Fibroblast of lung (primary cell): Measurements from ENCODE around the gene MTNR1A. TPM values are rescaled to one million over a fixed set of nuclear protein-coding genes. Genes with fewer than 3 reads are reported as not detected.

Experiments used
- DNase-seq, 2 donors: peaks; one replicate each; pipeline versions ENCODE4 v3.0.0 to v3.0.0-alpha.2; 2010; ENCODE audit warnings: low read depth in 2 of 2
- H2AFZ ChIP-seq: 2 replicates; pipeline ENCODE4 v1.5.1; 2012; ENCODE audit warnings: low read length, control low read depth, inconsistent platforms
- H3K27ac ChIP-seq: 2 replicates; pipeline ENCODE4 v1.5.1; 2011; ENCODE audit warnings: low read length, control low read depth; ENCODE audit not compliant: insufficient read depth
- H3K27me3 ChIP-seq: 2 replicates; pipeline ENCODE4 v1.5.1; 2011; ENCODE audit warnings: mild to moderate bottlenecking, low read length; ENCODE audit not compliant: control insufficient read depth, insufficient read depth
- H3K36me3 ChIP-seq: 2 replicates; pipeline ENCODE4 v1.5.1; 2011; ENCODE audit warnings: low read length; ENCODE audit not compliant: control insufficient read depth, insufficient read depth
- H3K4me1 ChIP-seq: 2 replicates; pipeline ENCODE4 v1.5.1; 2011; ENCODE audit warnings: low read length; ENCODE audit not compliant: control insufficient read depth, insufficient read depth; ENCODE audit errors: extremely low read depth
- H3K4me2 ChIP-seq: 2 replicates; pipeline ENCODE4 v1.5.1; 2011; ENCODE audit warnings: low read length, control low read depth; ENCODE audit not compliant: insufficient read depth; ENCODE audit errors: extremely low read depth
- H3K4me3 ChIP-seq, 4 experiments: fragments of 200-600 bp in 1 of 4; sonication (generic) in 1 of 4; replicated peaks in 1 of 4; 2 replicates each; pipeline ENCODE4 v1.5.1; 2011 to 2016; ENCODE audit warnings: low read length in 4 of 4, low read depth in 3 of 4, mild to moderate bottlenecking in 3 of 4, control low read depth in 2 of 4, inconsistent platforms in 1 of 4, mixed read lengths in 1 of 4; ENCODE audit not compliant: insufficient read depth in 1 of 4; ENCODE audit errors: control extremely low read depth in 1 of 4
- H3K79me2 ChIP-seq: 2 replicates; pipeline ENCODE4 v1.5.1; 2012; ENCODE audit warnings: mild to moderate bottlenecking, low read length, inconsistent platforms; ENCODE audit not compliant: control insufficient read depth, insufficient read depth
- H3K9ac ChIP-seq: 2 replicates; pipeline ENCODE4 v1.5.1; 2011; ENCODE audit warnings: mild to moderate bottlenecking, low read length, control low read depth; ENCODE audit not compliant: insufficient read depth
- H3K9me3 ChIP-seq: 2 replicates; pipeline ENCODE4 v1.5.1; 2012; ENCODE audit warnings: low read depth, low read length; ENCODE audit not compliant: control insufficient read depth, insufficient read depth
- H4K20me1 ChIP-seq: 2 replicates; pipeline ENCODE4 v1.5.1; 2011; ENCODE audit warnings: low read length; ENCODE audit not compliant: control insufficient read depth, insufficient read depth; ENCODE audit errors: extremely low read depth
- CTCF ChIP-seq, 2 donors: IDR thresholded peaks in 1 of 2; conservative IDR thresholded peaks in 1 of 2; 1 replicate in 1 of 2; 2 replicates in 1 of 2; pipeline ENCODE4 v1.5.1; 2011 to 2012; ENCODE audit warnings: low read length in 2 of 2, control low read depth in 1 of 2, inconsistent platforms in 1 of 2, low read depth in 1 of 2, mild to moderate bottlenecking in 1 of 2
- EZH2 ChIP-seq: IDR thresholded peaks from 2 replicates; pipeline ENCODE4 v1.5.1; 2012; ENCODE audit warnings: low read length, control low read depth, mild to moderate bottlenecking; ENCODE audit errors: missing control alignments
- polyA plus RNA-seq, 2 donors: library from polyadenylated mRNA; depleted of rRNA in 1 of 2; stranded (reverse) in 1 of 2; unstranded in 1 of 2; fragments of >200 nt; gene quantifications; 2 replicates each; pipeline ENCODE4 v1.2.1, GENCODE V29; 2011 to 2012; ENCODE audit warnings: missing spikeins in 1 of 2
- total RNA-seq: library from RNA; depleted of rRNA; stranded (reverse); fragments of >200 nt; gene quantifications from 2 replicates; pipeline ENCODE4 v1.2.1, GENCODE V29; 2014

Gene MTNR1A
- total and polyA plus RNA-seq, 2 donors (not counting 1 experiment from before 2014, with no cell fraction given): not detected

DNA sequence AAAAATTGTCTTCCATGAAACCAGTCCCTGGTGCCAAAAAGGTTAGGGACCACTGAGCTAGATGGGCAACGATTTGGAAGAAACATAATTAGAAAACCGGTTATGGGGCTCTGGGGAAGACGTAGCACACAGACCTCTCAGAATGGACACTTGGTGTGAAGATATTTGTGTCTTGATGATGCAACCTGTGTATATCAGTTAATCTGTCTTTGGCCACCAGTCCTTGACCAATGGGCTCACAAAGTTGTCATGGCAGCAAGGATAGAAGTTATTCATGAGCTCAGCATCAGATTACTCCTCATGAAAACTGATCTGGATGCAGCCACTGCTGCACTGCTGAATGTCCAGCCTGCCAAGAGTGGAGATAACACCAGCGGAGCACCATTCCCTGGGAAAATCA lies 13.6 kb downstream of the MTNR1A start:
- TF ChIP-seq EZH2 (no peak), CTCF (conservative IDR thresholded peaks at IDR 0.05 in 1 of 2, IDR thresholded peaks at IDR 0.05 in 1 of 2; ENCODE audit: low read depth in 1 of 2, low read length in 2 of 2) (no peak)

GRCh38 chr4:186537843-186538521 lies 17.4 kb downstream of the MTNR1A start:
- no peak overlapping the region for H3K9ac ChIP-seq
- TF ChIP-seq CTCF (conservative IDR thresholded peaks at IDR 0.05 in 1 of 2, IDR thresholded peaks at IDR 0.05 in 1 of 2; ENCODE audit: low read depth in 1 of 2, low read length in 2 of 2) (no peak), EZH2 (no peak)

More for the DNA sequence above, 13.6 kb downstream of the MTNR1A start:
- Histone ChIP-seq H3K36me3 (no peaks in the 10 kb centered on the region), H3K9me3 (no peaks in the 10 kb centered on the region), H3K4me1 (no peaks in the 10 kb centered on the region), H3K27me3 (no peaks in the 10 kb centered on the region), H2AFZ (no peak overlapping the region), H3K4me3 (no peak overlapping the region), H3K9ac (no peak overlapping the region), H3K27ac (no peak overlapping the region), H3K79me2 (no peaks in the 10 kb centered on the region), H4K20me1 (no peaks in the 10 kb centered on the region), H3K4me2 (no peak overlapping the region)
- no peak for DNase-seq

DNA sequence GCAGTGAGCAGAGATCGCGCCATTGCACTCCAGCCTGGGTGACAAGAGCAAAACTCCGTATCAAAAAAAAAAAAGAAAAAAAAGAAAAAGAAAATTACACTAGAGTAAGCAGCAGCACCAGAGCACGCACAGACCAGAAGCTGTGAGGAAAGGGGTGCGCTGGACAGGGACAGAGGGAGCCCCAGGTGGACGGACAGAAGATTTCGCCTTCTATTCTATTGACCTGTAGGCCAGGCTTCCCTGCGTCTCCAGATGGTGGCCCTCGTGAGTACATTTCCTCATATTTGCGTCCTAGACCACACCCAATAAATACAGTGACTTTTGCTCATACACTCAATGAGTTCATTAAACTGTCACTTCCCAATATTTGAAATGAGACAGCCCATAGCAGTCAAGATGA lies 19.1 kb downstream of the MTNR1A start:
- H3K36me3 ChIP-seq: no peaks in the 10 kb centered on the region
- H3K79me2 ChIP-seq: no peaks in the 10 kb centered on the region
- no peaks in the 10 kb centered on the region for H3K4me1 ChIP-seq
- no peaks in the 10 kb centered on the region for H3K9me3 ChIP-seq
- DNase-seq: no peak
- no peak overlapping the region for H3K9ac ChIP-seq
- TF ChIP-seq CTCF (conservative IDR thresholded peaks at IDR 0.05 in 1 of 2, IDR thresholded peaks at IDR 0.05 in 1 of 2; ENCODE audit: low read depth in 1 of 2, low read length in 2 of 2) (no peak), EZH2 (no peak)
- H3K27ac ChIP-seq: no peak overlapping the region
- H4K20me1 ChIP-seq: no peaks in the 10 kb centered on the region
- no peaks in the 10 kb centered on the region for H3K27me3 ChIP-seq
- H3K4me2 ChIP-seq: no peak overlapping the region
- H3K4me3 ChIP-seq: no peak overlapping the region
- H2AFZ ChIP-seq: no peak overlapping the region

More at GRCh38 chr4:186537843-186538521, 17.4 kb downstream of the MTNR1A start:
- Histone ChIP-seq H4K20me1 (no peaks in the 10 kb centered on the region), H3K27me3 (no peaks in the 10 kb centered on the region), H2AFZ (no peak overlapping the region), H3K9me3 (no peaks in the 10 kb centered on the region), H3K79me2 (no peaks in the 10 kb centered on the region), H3K27ac (no peak overlapping the region), H3K4me1 (no peaks in the 10 kb centered on the region), H3K4me2 (no peak overlapping the region), H3K4me3 (no peak overlapping the region), H3K36me3 (no peaks in the 10 kb centered on the region)
- DNase-seq: no peak
